Osteocyte (in vitro differentiated cells): ENCODE data around the gene SMPDL3A. TPM values are rescaled to one million over a fixed set of nuclear protein-coding genes. Genes with fewer than 3 reads are reported as not detected.

Experiments
- DNase-seq: peaks from one replicate; pipeline ENCODE4 v3.0.0; 2021; ENCODE audit warnings: mixed read lengths; ENCODE audit not compliant: unreplicated experiment; ENCODE audit errors: extremely low spot score
- H3K27ac Mint-ChIP-seq: one replicate; pipeline ENCODE4 v1.8.0; 2021; ENCODE audit warnings: mild to moderate bottlenecking, mixed read lengths; ENCODE audit not compliant: unreplicated experiment
- H3K27me3 Mint-ChIP-seq: one replicate; pipeline ENCODE4 v1.8.0; 2021; ENCODE audit warnings: mixed read lengths; ENCODE audit not compliant: unreplicated experiment
- H3K36me3 Mint-ChIP-seq: one replicate; pipeline ENCODE4 v1.8.0; 2021; ENCODE audit warnings: mixed read lengths; ENCODE audit not compliant: unreplicated experiment
- H3K4me1 Mint-ChIP-seq: one replicate; pipeline ENCODE4 v1.8.0; 2021; ENCODE audit warnings: mixed read lengths; ENCODE audit not compliant: unreplicated experiment
- H3K4me3 Mint-ChIP-seq: one replicate; pipeline ENCODE4 v1.8.0; 2021; ENCODE audit warnings: mild to moderate bottlenecking, moderate library complexity, mixed read lengths; ENCODE audit not compliant: unreplicated experiment
- H3K9me3 Mint-ChIP-seq: one replicate; pipeline ENCODE4 v1.8.0; 2021; ENCODE audit warnings: mixed read lengths; ENCODE audit not compliant: unreplicated experiment
- CTCF ChIP-seq: fragments of 200-600 bp; sonication (generic); IDR thresholded peaks from 2 replicates; pipeline ENCODE4 v1.5.0; 2021; ENCODE audit warnings: antibody characterized with exemption, mild to moderate bottlenecking, moderate library complexity
- total RNA-seq: library from RNA; stranded (reverse); gene quantifications from 2 replicates; pipeline ENCODE4 v1.2.1, GENCODE V29; 2021

The SMPDL3A gene
- total RNA-seq, 1 donor from 2014 or later: 14.6 TPM

GRCh38 chr6:122778302-122778701 is 10.8 kb upstream of the SMPDL3A start:
- peaks cover 50% of the 10 kb centered on the region for H3K27me3 Mint-ChIP-seq

GRCh38 chr6:122778985-122779661 is 9.9 kb upstream of the SMPDL3A start:
- no peak for DNase-seq
- Mint-ChIP-seq H3K27ac (no peak overlapping the region), H3K4me1 (no peaks in the 10 kb centered on the region), H3K4me3 (no peak overlapping the region), H3K27me3 (peaks cover 55% of the 10 kb centered on the region), H3K9me3 (peaks cover 7% of the 10 kb centered on the region), H3K36me3 (no peaks in the 10 kb centered on the region)
- TF ChIP-seq CTCF: no peak

More at GRCh38 chr6:122778302-122778701, 10.8 kb upstream of the SMPDL3A start:
- no peaks in the 10 kb centered on the region for H3K4me1 Mint-ChIP-seq
- no peak for TF ChIP-seq CTCF
- peaks cover 7% of the 10 kb centered on the region for H3K9me3 Mint-ChIP-seq
- no peak overlapping the region for H3K27ac Mint-ChIP-seq
- H3K36me3 Mint-ChIP-seq: no peaks in the 10 kb centered on the region
- no peak overlapping the region for H3K4me3 Mint-ChIP-seq
- DNase-seq: no peak

- Mint-ChIP-seq H3K4me1 (no peaks in the 10 kb centered on the region), H3K27ac (no peak within 1 kb of the TSS), H3K36me3 (no peaks in the 10 kb centered on the region), H3K4me3 (no peak within 1 kb of the TSS), H3K9me3 (peaks cover 7% of the 10 kb centered on the region), H3K27me3 (peaks cover 58% of the 10 kb centered on the region)
- DNase-seq: no peak
- no peak for TF ChIP-seq CTCF
These were observed 9.4 kb upstream of the SMPDL3A start, which contains the start of gene FABP7 for GRCh38 chr6:122779667-122780066. Gene FABP7, plus strand, starts transcription at chr6:122779716. Its CDS starts 79 bp downstream, at chr6:122779795.

- Mint-ChIP-seq H3K36me3 (no peaks in the 10 kb centered on the region), H3K27ac (no peak overlapping the region), H3K4me1 (no peaks in the 10 kb centered on the region), H3K27me3 (peaks cover 60% of the 10 kb centered on the region), H3K4me3 (no peak overlapping the region), H3K9me3 (peaks cover 7% of the 10 kb centered on the region)
- no peak for TF ChIP-seq CTCF
- DNase-seq: no peak
These were observed 8.9 kb upstream of the SMPDL3A start for GRCh38 chr6:122780114-122780513.

- peaks cover 63% of the 10 kb centered on the region for H3K27me3 Mint-ChIP-seq
- no peak overlapping the region for H3K27ac Mint-ChIP-seq
- DNase-seq: no peak
- H3K4me3 Mint-ChIP-seq: no peak overlapping the region
- H3K4me1 Mint-ChIP-seq: no peaks in the 10 kb centered on the region
- H3K36me3 Mint-ChIP-seq: no peaks in the 10 kb centered on the region
- TF ChIP-seq CTCF: no peak
- H3K9me3 Mint-ChIP-seq: no peaks in the 10 kb centered on the region
These were observed 7.3 kb upstream of the SMPDL3A start for GRCh38 chr6:122781716-122782115.
